ENCODE measurements around the gene SMCO4.
"Not testable (repeated sequence)": the region's sequence is repeated elsewhere in the genome, so short reads cannot be mapped to it uniquely, and the experiment has no call there.

Gene SMCO4

DNA sequence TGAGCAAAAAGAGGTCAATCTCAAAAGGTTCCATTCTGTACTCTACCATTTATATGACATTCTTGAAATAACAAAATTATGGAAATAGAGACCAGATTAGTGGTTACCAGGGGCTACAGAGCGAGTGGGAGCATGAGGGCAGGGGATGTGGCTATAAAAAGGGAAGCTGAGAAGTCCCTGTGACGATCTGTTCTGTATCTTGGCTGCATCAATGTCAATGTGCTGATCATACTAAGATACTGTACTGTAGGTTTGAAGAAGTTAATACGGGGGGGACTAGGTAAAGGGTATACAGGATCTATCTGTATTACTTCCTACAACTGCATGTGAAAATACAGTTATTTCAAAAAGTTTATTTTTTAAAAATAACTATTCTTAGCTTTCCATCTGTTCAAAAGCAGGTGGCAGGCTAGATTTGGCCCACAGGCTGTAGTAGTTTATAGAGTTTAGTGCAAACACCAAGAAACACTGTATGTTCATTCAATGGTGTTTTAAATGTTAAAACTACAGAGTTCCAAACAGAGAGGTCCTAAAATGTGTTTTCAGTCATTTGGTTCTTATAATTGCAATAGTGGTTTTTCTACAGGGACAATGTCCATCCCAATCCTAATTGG lies 78.2 kb downstream of the SMCO4 start:
- no peak for DNase-seq

DNA sequence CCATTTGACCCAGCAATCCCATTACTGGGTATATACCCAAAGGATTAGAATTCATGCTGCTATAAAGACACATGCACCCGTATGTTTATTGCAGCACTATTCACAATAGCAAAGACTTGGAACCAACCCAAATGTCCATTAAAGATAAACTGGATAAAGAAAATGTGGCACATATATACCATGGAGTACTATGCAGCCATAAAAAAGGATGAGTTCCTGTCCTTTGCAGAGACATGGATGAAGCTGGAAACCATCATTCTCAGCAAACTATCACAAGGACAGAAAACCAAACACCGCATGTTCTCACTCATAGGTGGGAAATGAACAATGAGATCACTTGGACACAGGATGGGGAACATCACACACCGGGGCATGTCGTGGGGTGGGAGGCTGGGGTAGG lies 79.5 kb downstream of the SMCO4 start:
- not testable (repeated sequence) for DNase-seq

GRCh38 chr11:93458286-93458685 lies 84.9 kb downstream of the SMCO4 start:
- no peak for DNase-seq

- DNase-seq: peak; percentile 97
Observed at GRCh38 chr11:93444617-93445073, 98.5 kb downstream of the SMCO4 start.

GRCh38 chr11:93443232-93443631 lies 100.0 kb downstream of the SMCO4 start:
- DNase-seq: not testable (repeated sequence)

DNA sequence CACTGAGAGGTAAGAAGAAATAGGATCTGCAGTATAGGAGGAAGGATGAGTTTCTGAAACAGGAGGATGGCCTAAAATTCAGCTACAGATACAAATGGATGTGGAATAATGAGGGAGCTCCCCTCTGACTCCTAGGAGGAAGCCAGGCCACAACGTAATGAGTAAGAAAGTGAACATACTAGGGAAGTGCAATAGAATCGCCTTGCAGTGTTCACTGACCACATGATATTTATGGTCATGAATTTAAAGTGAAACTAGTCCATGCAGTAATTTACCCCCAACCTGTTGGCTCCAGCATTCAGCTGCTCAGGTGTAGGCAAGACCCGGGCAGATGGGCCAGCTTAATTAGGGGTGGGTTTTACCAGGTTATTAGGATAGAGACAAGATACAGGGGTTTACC lies 110.9 kb downstream of the SMCO4 start:
- DNase-seq: no peak

Data from islet precursor cell (in vitro differentiated cells).